ENCODE data around the gene IPO9. TPM values are rescaled to one million over a fixed set of nuclear protein-coding genes. Genes with fewer than 3 reads are reported as not detected.

IPO9 gene
- total and polyA plus RNA-seq, 2 experiments from 2014 or later = 47.6 to 87.4 TPM

GRCh38 chr1:201898240-201898894 lies 69.4 kb downstream of the IPO9 start:
- H3K36me3 ChIP-seq (ENCODE audit: insufficient read depth) = no peaks in the 10 kb centered on the region
- no peaks in the 10 kb centered on the region for H3F3A ChIP-seq (replicated peaks; ENCODE audit: low read depth)
- H4K20me1 ChIP-seq (replicated peaks; ENCODE audit: insufficient read depth) = no peaks in the 10 kb centered on the region
- no peak overlapping the region for H3K27ac ChIP-seq (ENCODE audit: low read depth)
- no peak overlapping the region for H2AFZ ChIP-seq
- no peak overlapping the region for H3K4me3 ChIP-seq
- Mint-ChIP-seq H3K4me3 (no peak overlapping the region), H3K27me3 (ENCODE audit: insufficient read depth, low read depth, poor library complexity) (peaks cover 15% of the 10 kb centered on the region), H3K36me3 (ENCODE audit: low read depth) (no peaks in the 10 kb centered on the region; the same call in 2 of the 3 replicates), H3K27ac (no peak overlapping the region), H3K9me3 (no peaks in the 10 kb centered on the region), H3K4me1 (peaks cover 33% of the 10 kb centered on the region)
- H3K27me3 ChIP-seq (ENCODE audit: insufficient read depth) = no peaks in the 10 kb centered on the region
- H3K79me2 ChIP-seq (replicated peaks; ENCODE audit: insufficient read depth) = no peaks in the 10 kb centered on the region
- H3K9me2 ChIP-seq (ENCODE audit: insufficient read depth) = 0 out of 2 replicates have a peak, but pooled peaks cover 7% of the 10 kb centered on the region
- DNase-seq (ENCODE audit: low spot score) (no peak), ATAC-seq (no peak)
- peaks cover 16% of the 10 kb centered on the region for H3K4me1 ChIP-seq (ENCODE audit: insufficient read depth)
- H3K4me2 ChIP-seq = no peak overlapping the region
- TF ChIP-seq CREB1 (CRISPR knock-in tag; IDR thresholded peaks at IDR 0.05; ENCODE audit: low read depth) (no peak), ZNF331 (CRISPR knock-in tag; IDR thresholded peaks at IDR 0.05; ENCODE audit: low read depth) (no peak), REST (IDR thresholded peaks at IDR 0.05; ENCODE audit: unreplicated experiment) (no peak), NANOG (IDR thresholded peaks at IDR 0.05; ENCODE audit: borderline replicate concordance) (no peak), EZH2 (IDR thresholded peaks at IDR 0.05; ENCODE audit: low read depth, unreplicated experiment) (no peak), JUNB (IDR thresholded peaks at IDR 0.05; ENCODE audit: unreplicated experiment) (no peak)
- TF ChIP-seq, protein P1, sequence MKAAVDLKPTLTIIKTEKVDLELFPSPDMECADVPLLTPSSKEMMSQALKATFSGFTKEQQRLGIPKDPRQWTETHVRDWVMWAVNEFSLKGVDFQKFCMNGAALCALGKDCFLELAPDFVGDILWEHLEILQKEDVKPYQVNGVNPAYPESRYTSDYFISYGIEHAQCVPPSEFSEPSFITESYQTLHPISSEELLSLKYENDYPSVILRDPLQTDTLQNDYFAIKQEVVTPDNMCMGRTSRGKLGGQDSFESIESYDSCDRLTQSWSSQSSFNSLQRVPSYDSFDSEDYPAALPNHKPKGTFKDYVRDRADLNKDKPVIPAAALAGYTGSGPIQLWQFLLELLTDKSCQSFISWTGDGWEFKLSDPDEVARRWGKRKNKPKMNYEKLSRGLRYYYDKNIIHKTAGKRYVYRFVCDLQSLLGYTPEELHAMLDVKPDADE (IDR thresholded peaks at IDR 0.05) = no peak
- TF ChIP-seq, protein P2, sequence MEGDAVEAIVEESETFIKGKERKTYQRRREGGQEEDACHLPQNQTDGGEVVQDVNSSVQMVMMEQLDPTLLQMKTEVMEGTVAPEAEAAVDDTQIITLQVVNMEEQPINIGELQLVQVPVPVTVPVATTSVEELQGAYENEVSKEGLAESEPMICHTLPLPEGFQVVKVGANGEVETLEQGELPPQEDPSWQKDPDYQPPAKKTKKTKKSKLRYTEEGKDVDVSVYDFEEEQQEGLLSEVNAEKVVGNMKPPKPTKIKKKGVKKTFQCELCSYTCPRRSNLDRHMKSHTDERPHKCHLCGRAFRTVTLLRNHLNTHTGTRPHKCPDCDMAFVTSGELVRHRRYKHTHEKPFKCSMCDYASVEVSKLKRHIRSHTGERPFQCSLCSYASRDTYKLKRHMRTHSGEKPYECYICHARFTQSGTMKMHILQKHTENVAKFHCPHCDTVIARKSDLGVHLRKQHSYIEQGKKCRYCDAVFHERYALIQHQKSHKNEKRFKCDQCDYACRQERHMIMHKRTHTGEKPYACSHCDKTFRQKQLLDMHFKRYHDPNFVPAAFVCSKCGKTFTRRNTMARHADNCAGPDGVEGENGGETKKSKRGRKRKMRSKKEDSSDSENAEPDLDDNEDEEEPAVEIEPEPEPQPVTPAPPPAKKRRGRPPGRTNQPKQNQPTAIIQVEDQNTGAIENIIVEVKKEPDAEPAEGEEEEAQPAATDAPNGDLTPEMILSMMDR (conservative IDR thresholded peaks at IDR 0.05; ENCODE audit: low read depth in 2 of 2) = no peak

DNA sequence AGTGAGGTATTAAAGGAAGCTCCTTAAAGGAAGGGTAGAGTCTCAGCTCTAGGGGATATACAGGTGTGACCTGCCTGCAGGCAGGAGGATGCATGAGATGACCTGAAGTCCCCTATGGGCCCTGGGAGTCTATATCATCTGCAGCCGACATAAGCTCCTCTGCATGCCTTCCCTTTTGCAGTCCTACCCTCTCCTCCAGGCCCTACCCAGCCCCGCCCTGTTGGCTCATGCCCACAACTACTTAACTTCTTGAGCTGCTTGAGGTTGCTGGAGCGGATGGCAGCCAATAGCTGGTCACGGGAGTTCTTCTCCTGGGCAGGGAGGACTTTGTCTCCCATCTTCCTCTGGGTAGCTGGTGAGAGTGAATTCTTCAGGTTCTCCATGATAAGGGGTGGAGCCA lies 70.0 kb downstream of the IPO9 start:
- no peak overlapping the region for H3K4me2 ChIP-seq
- Mint-ChIP-seq H3K4me3 (no peak overlapping the region), H3K27me3 (ENCODE audit: insufficient read depth, low read depth, poor library complexity) (peaks cover 15% of the 10 kb centered on the region), H3K36me3 (ENCODE audit: low read depth) (no peaks in the 10 kb centered on the region; the same call in 2 of the 3 replicates), H3K9me3 (no peaks in the 10 kb centered on the region), H3K4me1 (peaks cover 27% of the 10 kb centered on the region), H3K27ac (no peak overlapping the region)
- H4K20me1 ChIP-seq (replicated peaks; ENCODE audit: insufficient read depth) = no peaks in the 10 kb centered on the region
- peaks cover 15% of the 10 kb centered on the region for H3K4me1 ChIP-seq (ENCODE audit: insufficient read depth)
- no peak for DNase-seq (ENCODE audit: low spot score)
- no peak for ATAC-seq
- H3K9me2 ChIP-seq (ENCODE audit: insufficient read depth) = 0 out of 2 replicates have a peak, but pooled peaks cover 7% of the 10 kb centered on the region
- H3F3A ChIP-seq (replicated peaks; ENCODE audit: low read depth) = no peaks in the 10 kb centered on the region
- no peaks in the 10 kb centered on the region for H3K79me2 ChIP-seq (replicated peaks; ENCODE audit: insufficient read depth)
- no peak overlapping the region for H3K27ac ChIP-seq (ENCODE audit: low read depth)
- H3K36me3 ChIP-seq (ENCODE audit: insufficient read depth) = no peaks in the 10 kb centered on the region
- H3K4me3 ChIP-seq = no peak overlapping the region
- no peak overlapping the region for H2AFZ ChIP-seq
- H3K27me3 ChIP-seq (ENCODE audit: insufficient read depth) = no peaks in the 10 kb centered on the region
- no peak for TF ChIP-seq JUNB (IDR thresholded peaks at IDR 0.05; ENCODE audit: unreplicated experiment)
- no peak for TF ChIP-seq ZNF114 (CRISPR knock-in tag; IDR thresholded peaks at IDR 0.05)
- TF ChIP-seq CREB1 (CRISPR knock-in tag; IDR thresholded peaks at IDR 0.05; ENCODE audit: low read depth) = no peak
- TF ChIP-seq POLR2AphosphoS5 (IDR thresholded peaks at IDR 0.05; ENCODE audit: low read depth) = no peak
- no peak for TF ChIP-seq REST (IDR thresholded peaks at IDR 0.05; ENCODE audit: unreplicated experiment)

Data from GM23338 (cell line).